Neural cell (in vitro differentiated cells): ENCODE results near the gene SEC31A. TPM values are rescaled to one million over a fixed set of nuclear protein-coding genes. Genes with fewer than 3 reads are reported as not detected.
"Not testable (repeated sequence)": the region's sequence is repeated elsewhere in the genome, so short reads cannot be mapped to it uniquely, and the experiment has no call there.

ENCODE experiments used
- H2AFZ ChIP-seq: fragments of 200-600, 300-800 bp; sonication (generic), shearing (Covaris generic); 2 replicates; pipeline ENCODE4 v1.6.0; 2014; ENCODE audit warnings: low read depth, mild to moderate bottlenecking, antibody characterized with exemption, low read length, moderate library complexity
- H3F3A ChIP-seq: fragments of 200-600 bp; shearing (Covaris generic); 2 replicates; pipeline ENCODE4 v1.6.1; 2016; ENCODE audit warnings: mild to moderate bottlenecking, moderate library complexity, mixed read lengths, antibody characterized with exemption, low read length; ENCODE audit not compliant: insufficient read depth, poor library complexity, severe bottlenecking
- H3K27ac ChIP-seq: fragments of 200-600, 300-800 bp; sonication (generic), shearing (Covaris generic); 2 replicates; pipeline ENCODE4 v1.5.1; 2014; ENCODE audit warnings: mild to moderate bottlenecking, low read length, moderate library complexity
- H3K27me3 ChIP-seq: fragments of 300-800, 200-600 bp; sonication (generic), shearing (Covaris generic); 2 replicates; pipeline ENCODE4 v1.6.0; 2014; ENCODE audit warnings: mild to moderate bottlenecking, low read depth, low read length, moderate library complexity; ENCODE audit not compliant: insufficient read depth
- H3K36me3 ChIP-seq: fragments of 300-800, 200-600 bp; sonication (generic), shearing (Covaris generic); 2 replicates; pipeline ENCODE4 v1.5.1; 2014; ENCODE audit warnings: mild to moderate bottlenecking, antibody characterized with exemption, low read length, moderate library complexity; ENCODE audit not compliant: insufficient read depth
- H3K4me2 ChIP-seq: fragments of 300-800, 200-600 bp; sonication (generic), shearing (Covaris generic); 2 replicates; pipeline ENCODE4 v1.6.0; 2014; ENCODE audit warnings: mild to moderate bottlenecking, low read length
- H3K4me3 ChIP-seq: fragments of 300-800, 200-600 bp; sonication (generic), shearing (Covaris generic); 2 replicates; pipeline ENCODE4 v1.5.1; 2014; ENCODE audit warnings: mild to moderate bottlenecking, low read length, moderate library complexity
- H3K79me2 ChIP-seq: fragments of 200-600 bp; shearing (Covaris generic); replicated peaks from 2 replicates; pipeline ENCODE4 v1.6.0; 2014; ENCODE audit warnings: mild to moderate bottlenecking, low read length, moderate library complexity; ENCODE audit not compliant: insufficient read depth
- H3K9ac ChIP-seq: fragments of 300-800, 200-600 bp; sonication (generic), shearing (Covaris generic); 2 replicates; pipeline ENCODE4 v1.6.1; 2016; ENCODE audit warnings: mild to moderate bottlenecking, low read length, mixed read lengths
- H3K9me2 ChIP-seq: fragments of 200-600 bp; shearing (Covaris generic); 2 replicates; pipeline ENCODE4 v1.6.1; 2016; ENCODE audit warnings: mild to moderate bottlenecking, low read length, mixed read lengths; ENCODE audit not compliant: insufficient read depth
- H3K9me3 ChIP-seq: fragments of 200-600, 300-800 bp; sonication (generic), shearing (Covaris generic); 2 replicates; pipeline ENCODE4 v1.6.1; 2016; ENCODE audit warnings: mild to moderate bottlenecking, mixed run types, low read length, moderate library complexity, mixed read lengths
- H4K20me1 ChIP-seq: fragments of 200-600 bp; shearing (Covaris generic); 2 replicates; pipeline ENCODE4 v1.6.1; 2016; ENCODE audit warnings: mild to moderate bottlenecking, mixed run types; ENCODE audit not compliant: insufficient read depth
- CTCF ChIP-seq: fragments of 450-650 bp; IDR thresholded peaks from 2 replicates; pipeline ENCODE4 v1.5.1; 2014; ENCODE audit warnings: antibody characterized with exemption, mild to moderate bottlenecking, moderate library complexity; ENCODE audit not compliant: poor library complexity, severe bottlenecking
- EP300 ChIP-seq: fragments of 450-650 bp; conservative IDR thresholded peaks from 2 replicates; pipeline ENCODE4 v1.6.1; 2014; ENCODE audit warnings: antibody characterized with exemption, mild to moderate bottlenecking, moderate library complexity; ENCODE audit not compliant: poor library complexity, severe bottlenecking
- EZH2 ChIP-seq: fragments of 200-600, 300-800 bp; shearing (Covaris generic), sonication (generic); IDR thresholded peaks from 2 replicates; pipeline ENCODE4 v1.6.1; 2014; ENCODE audit warnings: antibody characterized with exemption, low read length, borderline replicate concordance, mild to moderate bottlenecking; ENCODE audit not compliant: insufficient read depth, poor library complexity, severe bottlenecking
- MXI1 ChIP-seq: fragments of 450-650 bp; conservative IDR thresholded peaks from 2 replicates; pipeline ENCODE4 v1.6.1; 2014; ENCODE audit warnings: antibody characterized with exemption, mild to moderate bottlenecking; ENCODE audit not compliant: poor library complexity, severe bottlenecking
- POLR2AphosphoS5 ChIP-seq: IDR thresholded peaks from 2 replicates; pipeline ENCODE4 v1.6.1; 2012
- RAD21 ChIP-seq: fragments of 450-650 bp; conservative IDR thresholded peaks from 2 replicates; pipeline ENCODE4 v1.6.1; 2014; ENCODE audit warnings: antibody characterized with exemption, mild to moderate bottlenecking, moderate library complexity
- REST ChIP-seq: IDR thresholded peaks from 2 replicates; pipeline ENCODE4 v1.6.1; 2012; ENCODE audit warnings: borderline replicate concordance
- SMC3 ChIP-seq: fragments of 450-650 bp; conservative IDR thresholded peaks from 2 replicates; pipeline ENCODE4 v1.6.1; 2014; ENCODE audit warnings: antibody characterized with exemption, mild to moderate bottlenecking, moderate library complexity; ENCODE audit not compliant: poor library complexity
- TAF1 ChIP-seq: IDR thresholded peaks from 2 replicates; pipeline ENCODE4 v1.6.1; 2012; ENCODE audit warnings: low read depth
- polyA plus RNA-seq: library from polyadenylated mRNA; depleted of rRNA; stranded (reverse); fragments of >200 nt; gene quantifications from 2 replicates; pipeline ENCODE4 v1.2.3, GENCODE V29; 2014

The SEC31A gene
- polyA plus RNA-seq, 1 donor from 2014 or later, result 139 TPM

- Histone ChIP-seq H3K36me3 (no peaks in the 10 kb centered on the region), H3K9me2 (no peaks in the 10 kb centered on the region), H3K79me2 (no peaks in the 10 kb centered on the region), H3K9ac (no peak overlapping the region), H3K27me3 (no peaks in the 10 kb centered on the region), H4K20me1 (no peaks in the 10 kb centered on the region), H2AFZ (no peak overlapping the region), H3K27ac (no peak overlapping the region), H3K4me2 (no peak overlapping the region), H3K9me3 (no peaks in the 10 kb centered on the region), H3K4me3 (no peak overlapping the region), H3F3A (no peaks in the 10 kb centered on the region)
- no peak for TF ChIP-seq REST
- TF ChIP-seq SMC3, result no peak
- no peak for TF ChIP-seq EP300
- TF ChIP-seq CTCF, result no peak
- TF ChIP-seq RAD21, result no peak
- TF ChIP-seq EZH2, result no peak
These were observed 72.0 kb downstream of the SEC31A start for GRCh38 chr4:82818664-82819662.

- H3F3A ChIP-seq, H3K9me3 ChIP-seq, H3K36me3 ChIP-seq, H3K4me2 ChIP-seq, H4K20me1 ChIP-seq, H2AFZ ChIP-seq, H3K9me2 ChIP-seq, H3K79me2 ChIP-seq, H3K4me3 ChIP-seq, H3K27me3 ChIP-seq, H3K27ac ChIP-seq, H3K9ac ChIP-seq: not testable (repeated sequence)
These were observed 74.1 kb downstream of the SEC31A start for GRCh38 chr4:82816874-82817273.

GRCh38 chr4:82814034-82814433 is 76.9 kb downstream of the SEC31A start:
- H3K27ac ChIP-seq, result no peak overlapping the region
- H3K4me2 ChIP-seq, result no peak overlapping the region

More at GRCh38 chr4:82814034-82814433, 76.9 kb downstream of the SEC31A start:
- H3F3A ChIP-seq, result no peaks in the 10 kb centered on the region
- H3K79me2 ChIP-seq, result no peaks in the 10 kb centered on the region
- H3K9me2 ChIP-seq, result no peaks in the 10 kb centered on the region
- H3K27me3 ChIP-seq, result no peaks in the 10 kb centered on the region
- H3K9me3 ChIP-seq, result no peaks in the 10 kb centered on the region
- H3K9ac ChIP-seq, result no peak overlapping the region
- H2AFZ ChIP-seq, result no peak overlapping the region
- no peaks in the 10 kb centered on the region for H3K36me3 ChIP-seq
- H3K4me3 ChIP-seq, result no peak overlapping the region
- no peaks in the 10 kb centered on the region for H4K20me1 ChIP-seq
- TF ChIP-seq TAF1 (no peak), SMC3 (no peak), EZH2 (no peak), POLR2AphosphoS5 (no peak), CTCF (no peak), EP300 (no peak), REST (no peak), RAD21 (no peak), MXI1 (no peak)
